PFSK-1 (cell line): ENCODE data around the gene SCML1. TPM values are rescaled to one million over a fixed set of nuclear protein-coding genes. Genes with fewer than 3 reads are reported as not detected.
A peak's percentile ranks its signal among the peaks of the same experiment; 100 is the strongest.

Experiments
- FOXP2 ChIP-seq: optimal IDR thresholded peaks from 2 replicates; pipeline ENCODE3; 2011; ENCODE audit warnings: borderline replicate concordance, control low read depth, inconsistent platforms; ENCODE audit not compliant: insufficient read depth; ENCODE audit errors: extremely low read length, extremely low read depth
- POLR2AphosphoS5 ChIP-seq: IDR thresholded peaks from 2 replicates; pipeline ENCODE4 v1.6.1; 2012; ENCODE audit warnings: low read depth, mild to moderate bottlenecking, control low read depth, low read length, moderate library complexity
- REST ChIP-seq, 2 experiments: IDR thresholded peaks; 2 replicates each; pipeline versions ENCODE4 v1.6.1 to v1.8.0; 2011 to 2012; ENCODE audit warnings: low read depth in 2 of 2, low read length in 2 of 2, control low read depth in 1 of 2, inconsistent platforms in 1 of 2, mild to moderate bottlenecking in 1 of 2, moderate library complexity in 1 of 2; ENCODE audit not compliant: insufficient read depth in 1 of 2
- SIN3A ChIP-seq: IDR thresholded peaks from 2 replicates; pipeline ENCODE4 v1.6.1; 2012; ENCODE audit warnings: mild to moderate bottlenecking, low read length, moderate library complexity, borderline replicate concordance; ENCODE audit not compliant: insufficient read depth
- TAF1 ChIP-seq: IDR thresholded peaks from 2 replicates; pipeline ENCODE4 v1.6.1; 2012; ENCODE audit warnings: low read length, control low read depth, borderline replicate concordance; ENCODE audit not compliant: insufficient read depth
- polyA plus RNA-seq: library from polyadenylated mRNA; unstranded; fragments of >200 nt; gene quantifications from one replicate; pipeline ENCODE4 v1.2.1, GENCODE V29; 2012; ENCODE audit warnings: low read depth, missing spikeins; ENCODE audit not compliant: insufficient read length

The SCML1 gene
- 17.8 TPM for polyA plus RNA-seq

GRCh38 chrX:17736856-17737709 lies at the start of gene SCML1:
Gene SCML1 (plus strand): TSS chrX:17737493. CDS start chrX:17744187, 6,694 bp downstream.
- TF ChIP-seq TAF1 = no peak; the same call in 1 of the 2 replicates
- 0 out of 2 replicates have a peak, but pooled peaks have one; percentile 24 for TF ChIP-seq POLR2AphosphoS5

- no peak for TF ChIP-seq TAF1
- TF ChIP-seq REST (IDR thresholded peaks at IDR 0.05; ENCODE audit: insufficient read depth in 1 of 2, low read depth in 2 of 2, low read length in 2 of 2) = no peak
- no peak for TF ChIP-seq SIN3A
- no peak for TF ChIP-seq FOXP2
- TF ChIP-seq POLR2AphosphoS5 = no peak
These were observed 49.6 kb upstream of the SCML1 start for GRCh38 chrX:17687648-17688047.

GRCh38 chrX:17689971-17690409 lies 47.3 kb upstream of the SCML1 start:
- TF ChIP-seq TAF1 (no peak), POLR2AphosphoS5 (no peak), SIN3A (no peak), REST (IDR thresholded peaks at IDR 0.05; ENCODE audit: insufficient read depth in 1 of 2, low read depth in 2 of 2, low read length in 2 of 2) (no peak)

- TF ChIP-seq TAF1 (no peak), POLR2AphosphoS5 (no peak), SIN3A (no peak), REST (IDR thresholded peaks at IDR 0.05; ENCODE audit: insufficient read depth in 1 of 2, low read depth in 2 of 2, low read length in 2 of 2) (no peak)
These were observed 44.5 kb upstream of the SCML1 start for GRCh38 chrX:17692709-17693346.

- TF ChIP-seq TAF1 = no peak
- TF ChIP-seq REST (IDR thresholded peaks at IDR 0.05; ENCODE audit: insufficient read depth in 1 of 2, low read depth in 2 of 2, low read length in 2 of 2) = no peak
- no peak for TF ChIP-seq SIN3A
- no peak for TF ChIP-seq POLR2AphosphoS5
- TF ChIP-seq FOXP2 = no peak
These were observed 40.1 kb upstream of the SCML1 start for GRCh38 chrX:17697191-17697590.
